ENCODE results near the gene S100A3.

S100A3 gene

GRCh38 chr1:153547560-153548551 lies 1.2 kb downstream of the S100A3 start:
- no peak for DNase-seq

- DNase-seq = no peak
These were observed 2.1 kb downstream of the S100A3 start for GRCh38 chr1:153546796-153547559.

- DNase-seq = no peak
These were observed 2.7 kb downstream of the S100A3 start for GRCh38 chr1:153546371-153546770.

- no peak for DNase-seq
These were observed 3.7 kb downstream of the S100A3 start, which contains the start of gene S100A4 for GRCh38 chr1:153545067-153546055. S100A4 (minus strand) TSS chr1:153545806; CDS start chr1:153544794, 1,012 bp downstream.

GRCh38 chr1:153544453-153545066 lies 4.5 kb downstream of the S100A3 start:
- no peak for DNase-seq

- no peak for DNase-seq
These were observed 5.3 kb downstream of the S100A3 start for GRCh38 chr1:153543736-153544135.

- DNase-seq = no peak
These were observed 5.9 kb downstream of the S100A3 start for GRCh38 chr1:153542956-153543711.

- no peak for DNase-seq
These were observed 7.1 kb downstream of the S100A3 start for GRCh38 chr1:153541641-153542590.

GRCh38 chr1:153540394-153541361 lies 8.4 kb downstream of the S100A3 start, which contains the start of gene S100A5:
S100A5 (minus strand) TSS chr1:153540934; CDS start chr1:153540191, 743 bp downstream.
- no peak for DNase-seq

GRCh38 chr1:153539395-153540093 lies 9.5 kb downstream of the S100A3 start:
- no peak for DNase-seq

- no peak for DNase-seq
These were observed 10.7 kb downstream of the S100A3 start for GRCh38 chr1:153538315-153538821.

GRCh38 chr1:153537376-153537730 lies 11.7 kb downstream of the S100A3 start:
- DNase-seq = no peak

GRCh38 chr1:153536671-153537375 lies 12.2 kb downstream of the S100A3 start:
- no peak for DNase-seq

- no peak for DNase-seq
These were observed 12.9 kb downstream of the S100A3 start for GRCh38 chr1:153536012-153536670.

- DNase-seq = no peak
These were observed 13.6 kb downstream of the S100A3 start, which contains the start of gene S100A6 for GRCh38 chr1:153535242-153536011. S100A6 (minus strand) TSS chr1:153535991; CDS start chr1:153535339, 652 bp downstream.

GRCh38 chr1:153534925-153535241 lies 14.2 kb downstream of the S100A3 start:
- DNase-seq = no peak
